GM19043 (cell line): ENCODE data around the gene SH3TC1.

Experiments used
- ATAC-seq: cut with Tn5 transposase; IDR thresholded peaks from one replicate; pipeline ENCODE4 v1.9.1; 2021; ENCODE audit warnings: low read depth; ENCODE audit not compliant: unreplicated experiment

Gene SH3TC1

GRCh38 chr4:8272472-8273428 lies 73.7 kb downstream of the SH3TC1 start:
- no peak for ATAC-seq

GRCh38 chr4:8273450-8273849 lies 74.4 kb downstream of the SH3TC1 start:
- ATAC-seq: no peak

GRCh38 chr4:8274066-8274652 lies 75.1 kb downstream of the SH3TC1 start:
- ATAC-seq: no peak

- ATAC-seq: no peak
These were observed 75.9 kb downstream of the SH3TC1 start for GRCh38 chr4:8274765-8275547.

- no peak for ATAC-seq
These were observed 76.4 kb downstream of the SH3TC1 start for GRCh38 chr4:8275548-8275910.

GRCh38 chr4:8276358-8277240 lies 77.5 kb downstream of the SH3TC1 start:
- no peak for ATAC-seq

- ATAC-seq: no peak
These were observed 78.4 kb downstream of the SH3TC1 start for GRCh38 chr4:8277356-8278008.

- ATAC-seq: no peak
These were observed 78.9 kb downstream of the SH3TC1 start for GRCh38 chr4:8278009-8278395.

GRCh38 chr4:8278421-8279287 lies 79.6 kb downstream of the SH3TC1 start:
- ATAC-seq: no peak

GRCh38 chr4:8279321-8280157 lies 80.4 kb downstream of the SH3TC1 start:
- ATAC-seq: no peak

GRCh38 chr4:8280158-8280875 lies 81.2 kb downstream of the SH3TC1 start:
- no peak for ATAC-seq

GRCh38 chr4:8280876-8281440 lies 81.9 kb downstream of the SH3TC1 start:
- no peak for ATAC-seq

GRCh38 chr4:8281519-8282133 lies 82.5 kb downstream of the SH3TC1 start:
- ATAC-seq: no peak

GRCh38 chr4:8282134-8282641 lies 83.1 kb downstream of the SH3TC1 start:
- ATAC-seq: no peak

- ATAC-seq: no peak
These were observed 83.7 kb downstream of the SH3TC1 start for GRCh38 chr4:8282742-8283141.

- no peak for ATAC-seq
These were observed 84.1 kb downstream of the SH3TC1 start for GRCh38 chr4:8283161-8283560.
